ENCODE data around the gene ANKRD10.

Gene ANKRD10

GRCh38 chr13:110915874-110916206 lies 971 bp upstream of the ANKRD10 start:
- DNase-seq (ENCODE audit: low spot score), result no peak

GRCh38 chr13:110914331-110915056 lies 375 bp downstream of the ANKRD10 start:
- no peak for TF ChIP-seq CTCF (IDR thresholded peaks at IDR 0.05; ENCODE audit: extremely low read depth, missing control alignments)
- peak; percentile 89 for DNase-seq (ENCODE audit: low spot score)

More at GRCh38 chr13:110915874-110916206, 971 bp upstream of the ANKRD10 start:
- no peak for TF ChIP-seq CTCF (IDR thresholded peaks at IDR 0.05; ENCODE audit: extremely low read depth, missing control alignments)

- TF ChIP-seq CTCF (IDR thresholded peaks at IDR 0.05; ENCODE audit: extremely low read depth, missing control alignments), result no peak
- no peak for DNase-seq (ENCODE audit: low spot score)
These were observed 863 bp downstream of the ANKRD10 start for GRCh38 chr13:110914081-110914330.

GRCh38 chr13:110913322-110914080 lies 1.4 kb downstream of the ANKRD10 start:
- DNase-seq (ENCODE audit: low spot score), result no peak
- TF ChIP-seq CTCF (IDR thresholded peaks at IDR 0.05; ENCODE audit: extremely low read depth, missing control alignments), result no peak

- no peak for TF ChIP-seq CTCF (IDR thresholded peaks at IDR 0.05; ENCODE audit: extremely low read depth, missing control alignments)
- DNase-seq (ENCODE audit: low spot score), result no peak
These were observed 2.2 kb downstream of the ANKRD10 start for GRCh38 chr13:110912651-110913051.

- no peak for DNase-seq (ENCODE audit: low spot score)
- no peak for TF ChIP-seq CTCF (IDR thresholded peaks at IDR 0.05; ENCODE audit: extremely low read depth, missing control alignments)
These were observed 3.0 kb downstream of the ANKRD10 start for GRCh38 chr13:110911880-110912279.

GRCh38 chr13:110910013-110910890 lies 4.6 kb downstream of the ANKRD10 start:
- no peak for DNase-seq (ENCODE audit: low spot score)
- no peak for TF ChIP-seq CTCF (IDR thresholded peaks at IDR 0.05; ENCODE audit: extremely low read depth, missing control alignments)
